Dermis lymphatic vessel endothelial cell (primary cell): ENCODE measurements around the gene SLC35E4. TPM values are rescaled to one million over a fixed set of nuclear protein-coding genes. Genes with fewer than 3 reads are reported as not detected.

Experiments used
- total RNA-seq: library from RNA; depleted of rRNA; stranded (reverse); fragments of >200 nt; gene quantifications from 2 replicates; pipeline ENCODE4 v1.2.1, GENCODE V29; 2014

SLC35E4 gene
- 10.5 and 31.3 TPM in 2 replicates for total RNA-seq

GRCh38 chr22:30635273-30636225, at the start of gene SLC35E4:
TSS of gene SLC35E4 (plus strand) at chr22:30635781. CDS start at chr22:30636451, 670 bp downstream.

DNA sequence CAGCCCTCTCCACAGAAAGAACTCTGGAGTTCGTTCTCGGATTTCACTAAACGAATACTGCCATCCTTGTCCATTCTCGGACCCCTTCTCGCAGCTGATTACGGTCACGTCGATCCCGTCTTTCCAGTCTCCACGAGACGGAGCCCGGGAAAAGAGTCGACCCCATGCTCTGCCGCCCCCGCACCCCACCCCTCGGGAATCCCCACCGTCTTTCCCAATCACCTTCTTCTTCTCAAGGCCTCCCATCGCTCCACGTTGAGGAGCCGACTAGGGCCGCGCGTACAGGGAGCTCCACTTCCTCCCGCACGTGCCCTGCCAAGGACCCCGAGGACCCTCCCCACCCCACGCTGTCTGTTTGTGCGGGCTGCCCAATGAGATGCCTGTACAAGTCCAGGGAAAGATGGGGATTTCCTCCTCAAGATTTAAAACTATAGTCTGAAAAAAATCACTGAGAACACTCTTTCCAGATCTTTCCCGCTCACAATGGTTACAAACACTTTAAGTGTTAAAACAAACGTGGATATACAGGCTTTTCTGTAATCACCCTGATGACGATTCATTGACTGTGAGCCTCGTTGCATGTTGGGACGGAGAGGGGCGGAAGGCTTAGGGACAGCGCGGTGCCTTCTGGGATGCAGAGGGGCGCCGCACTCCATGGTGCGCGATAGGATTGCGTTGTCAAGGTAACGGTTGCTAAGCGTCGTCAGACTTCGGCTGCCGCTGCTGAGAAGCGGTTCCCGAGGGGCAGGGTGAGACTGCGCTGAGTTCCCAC, 43.8 kb upstream of the SLC35E4 start, which contains the start of gene PES1:
Gene PES1, minus strand, starts transcription at position 323 of the 772 bp plus-strand sequence. Its CDS starts 77 bp downstream, at position 246.

DNA sequence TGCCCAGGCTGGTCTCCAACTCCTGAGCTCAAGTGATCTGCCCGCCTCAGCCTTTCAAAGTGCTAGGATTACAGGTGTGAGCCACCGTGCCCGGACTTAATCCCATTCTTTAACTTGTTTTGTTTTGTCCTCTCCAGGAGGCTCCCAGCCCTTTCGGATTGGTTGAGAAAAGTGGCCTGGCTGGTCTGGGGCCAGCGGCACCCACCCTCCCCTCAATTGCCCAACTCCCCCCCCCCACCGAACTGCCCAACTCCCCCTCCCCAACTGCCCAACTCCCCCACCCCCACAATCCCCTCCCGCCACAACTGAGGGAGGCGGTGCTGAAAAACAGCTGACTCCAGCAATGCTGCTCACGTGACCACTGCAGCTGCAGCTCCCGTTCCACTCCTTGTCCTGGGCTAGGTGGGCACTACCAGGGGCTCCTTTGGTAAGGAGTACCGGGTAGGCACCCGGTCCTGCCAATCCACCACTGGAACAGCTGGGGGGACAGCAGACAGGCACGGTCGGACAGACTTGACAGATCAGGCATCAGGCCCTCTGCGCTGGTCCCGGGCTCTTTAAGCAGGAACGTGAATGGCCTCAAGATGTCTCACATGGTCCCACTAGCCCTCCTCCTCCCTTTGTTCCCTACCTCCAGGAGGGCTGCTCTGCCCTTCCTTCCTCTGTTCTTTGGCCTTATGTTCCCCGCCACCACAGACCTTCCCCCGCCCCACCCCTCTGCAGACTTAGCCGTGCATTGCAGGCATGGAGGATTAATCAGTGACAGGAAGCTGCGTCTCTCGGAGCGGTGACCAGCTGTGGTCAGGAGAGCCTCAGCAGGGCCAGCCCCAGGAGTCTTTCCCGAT, 28.9 kb upstream of the SLC35E4 start, which contains the start of gene TCN2:
Gene TCN2, plus strand, starts transcription at position 720 of the 845 bp plus-strand sequence. CDS start 158 bp downstream, outside the sequence.

GRCh38 chr22:30667494-30668385, 32.2 kb downstream of the SLC35E4 start, which contains the start of gene DUSP18:
TSS of gene DUSP18 (minus strand) at chr22:30667875. CDS start at chr22:30664003, 3,872 bp downstream.

DNA sequence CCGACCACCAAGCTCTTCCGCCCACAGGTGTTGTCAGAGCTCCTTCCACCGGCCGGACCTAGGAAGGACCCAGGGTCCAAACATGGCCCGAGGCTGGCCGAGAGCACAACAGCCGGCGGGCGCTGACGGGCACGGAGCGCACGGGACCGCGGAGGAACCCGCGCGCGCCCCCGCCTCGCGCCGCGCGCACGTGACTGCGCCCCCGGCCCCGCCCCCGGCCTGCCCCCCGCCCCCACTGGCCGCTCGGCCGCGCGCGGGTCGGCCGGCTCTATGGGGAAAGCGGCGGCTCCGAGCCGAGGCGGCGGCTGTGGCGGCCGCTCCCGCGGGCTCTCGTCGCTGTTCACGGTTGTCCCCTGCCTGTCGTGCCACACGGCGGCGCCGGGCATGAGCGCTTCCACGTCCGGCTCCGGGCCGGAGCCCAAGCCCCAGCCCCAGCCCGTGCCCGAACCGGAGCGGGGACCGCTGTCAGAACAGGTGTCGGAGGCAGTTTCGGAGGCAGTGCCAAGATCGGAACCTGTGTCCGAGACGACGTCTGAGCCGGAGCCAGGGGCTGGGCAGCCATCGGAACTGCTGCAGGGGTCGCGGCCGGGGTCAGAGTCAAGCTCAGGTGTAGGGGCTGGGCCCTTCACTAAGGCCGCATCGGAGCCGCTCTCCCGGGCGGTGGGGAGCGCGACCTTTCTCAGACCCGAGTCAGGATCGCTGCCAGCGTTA, 59.2 kb downstream of the SLC35E4 start, which contains the start of gene OSBP2:
Gene OSBP2, plus strand, starts transcription at position 235 of the 711 bp plus-strand sequence. Its CDS starts 36 bp downstream, at position 271.

Other genes starting within 250 kb of the SLC35E4 start
- gene RNF215, start 248.4 kb upstream of the SLC35E4 start, total RNA-seq: 17.5 and 21.7 TPM in 2 replicates
- 16.1 and 16.6 TPM in 2 replicates for gene SEC14L2, start 238.8 kb upstream of the SLC35E4 start, total RNA-seq
- gene MTFP1, start 210.0 kb upstream of the SLC35E4 start, total RNA-seq: 16.6 and 17.4 TPM in 2 replicates
- not detected in 2 replicates for gene SEC14L3, start 163.8 kb upstream of the SLC35E4 start, total RNA-seq
- gene SEC14L4, start 130.1 kb upstream of the SLC35E4 start, total RNA-seq: 0.17 TPM in 1 of 2 replicates, not detected in the other
- under 0.01 TPM in 1 of 2 replicates, not detected in the other for gene SEC14L6, start 89.0 kb upstream of the SLC35E4 start, total RNA-seq
- under 0.01 TPM in 1 of 2 replicates, not detected in the other for gene GAL3ST1, start 61.1 kb upstream of the SLC35E4 start, total RNA-seq
- gene PES1, start 43.9 kb upstream of the SLC35E4 start, total RNA-seq: 51.3 and 75.8 TPM in 2 replicates
- 13.8 and 18.5 TPM in 2 replicates for gene TCN2, start 28.6 kb upstream of the SLC35E4 start, total RNA-seq
- gene DUSP18, start 32.1 kb downstream of the SLC35E4 start, total RNA-seq: 9.3 and 11.6 TPM in 2 replicates
- 8.6 and 14.9 TPM in 2 replicates for gene OSBP2, start 59.1 kb downstream of the SLC35E4 start, total RNA-seq